MM.1S (cell line): Measurements from ENCODE around the gene DUSP3.

ENCODE experiments used
- DNase-seq: peaks from one replicate; pipeline ENCODE4 v3.0.0-alpha.2; 2015
- H2AFZ ChIP-seq: fragments of 300-600 bp; sonication (generic); 2 replicates; pipeline ENCODE4 v1.6.0; 2016; ENCODE audit warnings: antibody characterized with exemption, low read length
- H3F3A ChIP-seq: fragments of 300-600 bp; sonication (generic); 2 replicates; pipeline ENCODE4 v1.6.1; 2016; ENCODE audit warnings: mild to moderate bottlenecking, antibody characterized with exemption, low read length, moderate library complexity, mixed read lengths; ENCODE audit not compliant: insufficient read depth
- H3K27ac ChIP-seq: fragments of 300-600 bp; sonication (generic); 2 replicates; pipeline ENCODE4 v1.5.1; 2016; ENCODE audit warnings: mild to moderate bottlenecking, low read length
- H3K27me3 ChIP-seq: fragments of 300-600 bp; sonication (generic); replicated peaks from 2 replicates; pipeline ENCODE4 v1.6.0; 2016; ENCODE audit warnings: low read length; ENCODE audit not compliant: insufficient read depth
- H3K36me3 ChIP-seq: fragments of 300-600 bp; sonication (generic); replicated peaks from 2 replicates; pipeline ENCODE4 v1.6.1; 2016; ENCODE audit warnings: mild to moderate bottlenecking, low read length, mixed read lengths; ENCODE audit not compliant: insufficient read depth
- H3K4me1 ChIP-seq: fragments of 300-600 bp; sonication (generic); 2 replicates; pipeline ENCODE4 v1.6.1; 2016; ENCODE audit warnings: low read length, mixed read lengths
- H3K4me2 ChIP-seq: fragments of 300-600 bp; sonication (generic); 2 replicates; pipeline ENCODE4 v1.6.0; 2016; ENCODE audit warnings: low read depth, low read length
- H3K4me3 ChIP-seq: fragments of 300-600 bp; sonication (generic); 2 replicates; pipeline ENCODE4 v1.5.1; 2016; ENCODE audit warnings: low read length, mixed read lengths
- H3K79me2 ChIP-seq: fragments of 300-600 bp; sonication (generic); 2 replicates; pipeline ENCODE4 v1.6.1; 2016; ENCODE audit warnings: mixed run types, low read length, mixed read lengths
- H3K9ac ChIP-seq: fragments of 300-600 bp; sonication (generic); 2 replicates; pipeline ENCODE4 v1.6.1; 2016; ENCODE audit warnings: low read length, mixed read lengths
- H3K9me2 ChIP-seq: fragments of 300-600 bp; sonication (generic); replicated peaks from 2 replicates; pipeline ENCODE4 v1.6.1; 2016; ENCODE audit warnings: mild to moderate bottlenecking, low read length, mixed read lengths; ENCODE audit not compliant: insufficient read depth
- H3K9me3 ChIP-seq: fragments of 300-600 bp; sonication (generic); replicated peaks from 2 replicates; pipeline ENCODE4 v1.6.1; 2016; ENCODE audit warnings: mild to moderate bottlenecking, low read length, mixed read lengths; ENCODE audit not compliant: insufficient read depth
- H4K20me1 ChIP-seq: fragments of 300-600 bp; sonication (generic); 2 replicates; pipeline ENCODE4 v1.6.1; 2016; ENCODE audit warnings: mild to moderate bottlenecking, low read length, moderate library complexity, mixed read lengths; ENCODE audit not compliant: insufficient read depth
- CTCF ChIP-seq: fragments of 300-600 bp; sonication (generic); IDR thresholded peaks from 2 replicates; pipeline ENCODE4 v1.5.1; 2016; ENCODE audit warnings: antibody characterized with exemption, low read length, mixed read lengths
- EZH2 ChIP-seq: fragments of 300-600 bp; sonication (generic); optimal IDR thresholded peaks from 2 replicates; pipeline ENCODE3; 2017; ENCODE audit warnings: low read depth, mild to moderate bottlenecking, antibody characterized with exemption, low read length, mixed read lengths
- EZH2phosphoT487 ChIP-seq: fragments of 300-600 bp; sonication (generic); IDR thresholded peaks from 2 replicates; pipeline ENCODE4 v1.6.1; 2018; ENCODE audit warnings: antibody characterized with exemption, low read length

The DUSP3 gene

GRCh38 chr17:43722269-43722619 lies 56.5 kb downstream of the DUSP3 start:
- no peak for DNase-seq
- no peaks in the 10 kb centered on the region for H3F3A ChIP-seq
- H3K9me2 ChIP-seq: no peaks in the 10 kb centered on the region
- H2AFZ ChIP-seq: no peak overlapping the region
- H3K9ac ChIP-seq: no peak overlapping the region
- TF ChIP-seq EZH2phosphoT487 (no peak), CTCF (no peak), EZH2 (no peak)
- no peaks in the 10 kb centered on the region for H3K79me2 ChIP-seq
- H4K20me1 ChIP-seq: no peaks in the 10 kb centered on the region
- peaks cover 55% of the 10 kb centered on the region for H3K27me3 ChIP-seq
- H3K36me3 ChIP-seq: no peaks in the 10 kb centered on the region
- H3K27ac ChIP-seq: no peak overlapping the region
- no peak overlapping the region for H3K4me2 ChIP-seq
- no peaks in the 10 kb centered on the region for H3K9me3 ChIP-seq
- no peak overlapping the region for H3K4me3 ChIP-seq
- peaks cover 5% of the 10 kb centered on the region for H3K4me1 ChIP-seq

- Histone ChIP-seq H2AFZ (no peak overlapping the region), H3K36me3 (no peaks in the 10 kb centered on the region), H3K79me2 (no peaks in the 10 kb centered on the region), H3K4me1 (peaks cover 5% of the 10 kb centered on the region), H4K20me1 (no peaks in the 10 kb centered on the region), H3K4me3 (no peak overlapping the region), H3K9me3 (no peaks in the 10 kb centered on the region), H3K9ac (no peak overlapping the region), H3K4me2 (peak overlapping the region; percentile 81; the same call in 1 of the 2 replicates), H3K27ac (no peak overlapping the region), H3K27me3 (peaks cover 56% of the 10 kb centered on the region), H3K9me2 (no peaks in the 10 kb centered on the region), H3F3A (no peaks in the 10 kb centered on the region)
- no peak for DNase-seq
- no peak for TF ChIP-seq EZH2
- TF ChIP-seq EZH2phosphoT487: no peak
- no peak for TF ChIP-seq CTCF
Observed at GRCh38 chr17:43721537-43722268, 57.1 kb downstream of the DUSP3 start.

GRCh38 chr17:43720311-43721060 lies 58.3 kb downstream of the DUSP3 start:
- Histone ChIP-seq H3K79me2 (no peaks in the 10 kb centered on the region), H3K4me1 (peaks cover 5% of the 10 kb centered on the region), H3F3A (no peaks in the 10 kb centered on the region), H3K4me3 (peak overlapping the region; percentile 77), H3K27ac (no peak overlapping the region), H3K9me3 (no peaks in the 10 kb centered on the region), H3K27me3 (peaks cover 64% of the 10 kb centered on the region), H4K20me1 (no peaks in the 10 kb centered on the region), H3K9ac (peak overlapping the region; percentile 50), H3K9me2 (no peaks in the 10 kb centered on the region), H3K36me3 (no peaks in the 10 kb centered on the region), H2AFZ (peak overlapping the region; percentile 81), H3K4me2 (peak overlapping the region; percentile 81)
- peak; percentile 57 for DNase-seq
- TF ChIP-seq EZH2: no peak
- no peak for TF ChIP-seq CTCF
- no peak for TF ChIP-seq EZH2phosphoT487
